Daoy (cell line): ENCODE data around the gene VPS41. TPM values are rescaled to one million over a fixed set of nuclear protein-coding genes. Genes with fewer than 3 reads are reported as not detected.

Experiments used
- DNase-seq: peaks from one replicate; pipeline ENCODE4 v3.0.0-alpha.2; 2015; ENCODE audit warnings: low read depth
- total RNA-seq: library from RNA; depleted of rRNA; stranded (reverse); fragments of >200 nt; shearing (Covaris generic); gene quantifications from 2 replicates; pipeline ENCODE4 v1.2.3, GENCODE V29; 2014

VPS41 gene
- total RNA-seq, 1 experiment from 2014 or later = 53.4 TPM

DNA sequence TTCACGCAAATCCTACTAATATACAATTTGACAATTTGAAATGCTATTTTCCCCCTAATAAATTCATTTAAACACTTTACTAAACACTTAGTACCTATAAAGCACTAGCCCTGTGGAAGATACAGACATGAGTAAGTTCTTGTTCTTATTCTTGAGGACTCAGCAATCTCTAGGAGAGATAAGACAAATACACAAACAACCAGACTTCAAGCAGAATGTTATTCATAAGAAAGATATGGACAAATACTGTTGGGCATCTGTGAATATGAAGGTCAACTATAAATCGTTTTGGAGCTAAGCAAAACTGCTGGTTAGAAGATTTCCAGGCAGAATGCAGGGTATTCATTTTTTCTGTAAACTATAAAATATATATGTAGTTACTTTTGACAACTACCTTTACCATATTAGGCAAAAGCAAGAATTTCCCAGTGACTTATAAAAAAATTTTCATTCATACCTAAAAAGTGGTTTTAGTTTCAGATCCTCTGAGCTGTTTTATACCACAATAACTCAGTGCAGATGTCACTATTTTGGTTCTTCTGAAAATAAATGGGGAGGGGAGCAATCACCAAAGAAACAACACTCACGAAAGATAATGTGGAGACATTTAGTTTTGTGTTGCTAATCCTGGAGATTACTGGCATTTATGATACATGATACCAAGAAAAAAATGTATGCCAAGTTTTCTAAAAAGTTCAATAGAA lies 3.8 kb downstream of the VPS41 start:
- no peak for DNase-seq

- no peak for DNase-seq
Measured at GRCh38 chr7:38903057-38903456, 5.9 kb downstream of the VPS41 start.

DNA sequence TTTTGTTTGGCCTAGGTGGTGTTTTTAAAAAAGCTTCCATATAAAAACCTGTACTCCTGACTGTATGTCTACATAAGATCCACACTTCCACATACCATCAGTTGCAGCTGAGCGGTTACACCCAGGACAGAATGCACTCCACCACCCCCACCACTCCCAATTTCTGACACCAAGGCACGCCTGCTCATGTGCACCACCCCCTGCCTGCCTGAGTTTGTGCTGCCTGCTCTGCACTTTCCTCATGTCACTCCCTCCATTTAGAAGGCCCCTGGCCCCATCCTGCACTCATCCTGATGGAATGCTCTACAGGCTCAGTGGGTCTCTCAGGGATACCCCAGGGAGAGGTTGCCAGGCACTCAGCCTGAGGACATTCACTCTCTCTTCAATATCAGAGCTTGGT lies 6.5 kb downstream of the VPS41 start:
- no peak for DNase-seq

- peak; percentile 72 for DNase-seq
Measured at GRCh38 chr7:38893061-38893460, 15.9 kb downstream of the VPS41 start.

DNA sequence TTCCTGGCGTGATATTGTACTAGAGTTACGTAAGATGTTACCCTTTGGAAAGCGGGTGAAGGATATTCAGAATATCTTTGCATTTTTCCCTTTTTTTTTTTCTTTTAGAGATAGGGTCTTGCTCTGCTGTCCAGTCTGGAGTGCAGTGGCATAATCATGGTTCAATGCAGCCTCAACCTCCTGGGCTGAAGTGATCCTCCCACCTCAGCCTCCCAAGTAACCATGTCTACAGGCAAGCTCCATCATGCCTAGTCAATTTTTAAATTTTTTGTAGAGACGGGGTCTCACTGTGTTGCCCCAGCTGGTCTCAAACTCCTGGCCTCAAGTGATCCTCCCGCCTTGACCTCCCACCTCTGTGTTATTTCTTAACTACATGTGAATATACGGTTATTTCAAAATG lies 18.4 kb downstream of the VPS41 start:
- no peak for DNase-seq

DNA sequence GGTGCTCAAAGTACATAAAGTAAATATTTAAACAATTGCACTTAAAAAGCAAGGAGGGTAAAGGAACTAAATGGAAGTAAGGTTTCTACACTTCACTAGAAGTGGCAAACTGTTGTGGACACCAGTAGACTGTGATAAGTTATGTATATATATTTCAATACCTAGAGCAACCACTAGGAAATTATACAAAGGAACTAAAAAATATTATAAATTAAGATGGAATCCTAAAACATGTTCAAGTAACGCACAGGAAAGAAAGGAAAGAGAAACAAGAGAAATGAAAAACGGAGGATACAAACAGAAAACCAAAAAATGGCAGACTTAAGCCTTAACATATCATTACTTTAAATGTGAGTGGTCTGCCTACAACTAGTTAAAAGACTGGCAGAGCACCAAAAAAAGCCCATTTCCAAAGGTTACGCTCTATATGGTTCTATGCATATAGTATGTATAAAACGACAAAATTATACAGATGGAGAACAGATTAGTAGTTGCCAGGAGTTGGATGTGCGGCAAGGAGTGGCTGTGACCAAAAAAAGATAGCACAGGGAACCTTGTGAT lies 19.0 kb downstream of the VPS41 start:
- DNase-seq = no peak

DNA sequence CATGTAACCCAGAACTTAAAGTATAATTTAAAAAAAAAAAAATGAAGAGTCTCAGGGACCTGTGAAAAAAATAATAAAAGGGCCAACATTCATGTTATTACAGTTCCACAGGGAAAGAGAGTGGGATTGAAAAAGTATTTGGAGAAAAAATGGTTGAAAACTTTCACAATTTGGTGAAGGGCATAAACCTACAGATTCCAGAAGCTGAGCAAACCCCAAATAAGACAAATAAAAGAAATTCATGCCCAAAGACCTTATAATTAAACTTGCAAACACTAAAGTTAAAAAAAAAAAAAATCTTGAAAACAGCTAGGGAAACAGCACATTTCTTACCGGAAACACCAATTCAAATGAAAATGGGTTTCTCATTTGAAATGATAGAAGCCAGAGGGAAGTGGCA lies 19.9 kb downstream of the VPS41 start:
- no peak for DNase-seq

DNA sequence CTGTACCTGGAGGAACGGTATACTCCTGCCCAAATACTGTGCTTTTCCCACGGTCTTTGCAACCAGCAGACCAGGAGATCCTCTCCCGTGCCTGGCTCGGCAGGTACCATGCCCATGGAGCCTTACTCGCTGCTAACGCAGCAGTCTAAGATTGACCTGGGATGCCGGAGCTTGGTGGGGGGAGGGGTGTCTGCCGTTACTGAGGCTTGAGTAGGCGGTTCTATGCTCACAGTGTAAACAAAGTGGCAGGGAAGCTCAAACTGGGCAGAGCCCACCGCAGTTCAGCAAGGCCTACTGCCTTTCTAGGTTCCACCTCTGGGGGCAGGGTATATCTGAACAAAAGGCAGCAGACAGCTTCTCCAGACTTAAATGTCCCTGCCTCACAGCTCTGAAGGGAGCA lies 22.7 kb downstream of the VPS41 start:
- no peak for DNase-seq

GRCh38 chr7:38883706-38884105 lies 25.3 kb downstream of the VPS41 start:
- no peak for DNase-seq

GRCh38 chr7:38881947-38882684 lies 26.9 kb downstream of the VPS41 start:
- DNase-seq = no peak

- no peak for DNase-seq
Measured at GRCh38 chr7:38881015-38881414, 28.0 kb downstream of the VPS41 start.

DNA sequence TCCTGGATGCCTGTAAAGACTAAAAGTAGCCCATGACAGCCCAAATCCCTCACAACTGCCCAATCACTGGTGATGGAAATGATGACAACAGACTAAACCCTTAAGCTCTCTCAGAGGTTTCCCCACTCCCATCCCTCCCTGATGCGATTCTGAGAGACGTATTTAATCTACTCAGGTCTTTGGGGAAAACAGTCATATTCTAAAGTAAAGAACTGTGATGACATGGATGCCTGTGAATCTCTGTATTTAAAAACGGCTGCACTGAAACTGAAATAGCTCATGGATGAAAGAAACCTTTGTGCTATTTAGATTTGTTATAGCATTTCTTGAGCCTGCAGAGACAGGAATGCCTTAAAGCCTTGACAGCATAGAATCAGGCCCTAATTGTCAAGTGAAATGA lies 28.5 kb downstream of the VPS41 start:
- DNase-seq = no peak

DNA sequence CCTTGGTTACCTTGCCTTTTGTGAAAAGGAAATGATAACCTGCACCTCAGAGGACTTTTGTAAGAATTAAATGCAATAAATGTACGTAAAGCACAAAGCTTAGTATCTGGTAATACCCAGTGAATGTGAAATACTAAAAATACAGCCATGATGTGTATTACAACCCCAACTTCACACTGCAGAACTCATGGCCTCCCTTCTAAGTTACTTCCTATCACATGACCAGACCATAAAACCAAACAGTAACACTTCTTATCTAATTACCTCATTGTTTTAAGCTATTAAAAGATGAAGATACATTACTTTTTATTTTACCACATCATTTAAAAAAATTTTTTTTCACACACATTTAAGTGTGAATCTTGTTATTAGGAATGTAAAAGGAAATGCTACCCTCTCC lies 29.0 kb downstream of the VPS41 start:
- no peak for DNase-seq

GRCh38 chr7:38878694-38879457 lies 30.1 kb downstream of the VPS41 start:
- DNase-seq = no peak

- DNase-seq = no peak
Measured at GRCh38 chr7:38873433-38873832, 35.6 kb downstream of the VPS41 start.

GRCh38 chr7:38872202-38872601 lies 36.8 kb downstream of the VPS41 start:
- no peak for DNase-seq

DNA sequence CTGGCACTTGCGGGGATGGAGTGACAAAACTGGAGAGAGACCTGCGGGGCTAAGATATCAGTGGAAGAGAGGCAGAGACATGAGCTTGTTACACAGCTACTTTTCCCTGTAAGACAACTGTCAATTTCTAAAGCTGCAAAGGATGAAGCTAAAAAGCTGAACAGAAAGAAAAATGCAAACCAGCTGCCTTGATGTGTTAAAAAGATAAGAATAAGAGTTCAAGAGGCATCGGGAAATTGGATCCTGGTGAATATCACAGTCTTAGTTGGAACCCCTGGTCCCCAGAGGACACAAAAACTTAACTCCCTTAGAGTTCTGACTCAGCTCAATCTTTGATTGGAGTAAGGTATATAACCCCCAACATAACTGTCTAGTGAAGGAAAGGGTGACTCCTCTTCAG lies 38.8 kb downstream of the VPS41 start:
- DNase-seq = no peak

GRCh38 chr7:38863601-38864291 lies 45.2 kb downstream of the VPS41 start:
- no peak for DNase-seq

- no peak for DNase-seq
Measured at GRCh38 chr7:38862666-38863065, 46.3 kb downstream of the VPS41 start.

- peak; percentile 33 for DNase-seq
Measured at GRCh38 chr7:38858259-38858884, 50.6 kb downstream of the VPS41 start.

GRCh38 chr7:38855867-38856266 lies 53.1 kb downstream of the VPS41 start:
- no peak for DNase-seq
